Ecto neural progenitor cell (in vitro differentiated cells): ENCODE measurements around the gene MGLL.

Experiments used
- DNase-seq: peaks from one replicate; pipeline ENCODE4 v3.0.0-alpha.2; 2018; ENCODE audit warnings: low spot score

MGLL gene

GRCh38 chr3:127754411-127755304 lies 67.7 kb downstream of the MGLL start:
- no peak for DNase-seq

GRCh38 chr3:127753898-127754410 lies 68.4 kb downstream of the MGLL start:
- DNase-seq = no peak

DNA sequence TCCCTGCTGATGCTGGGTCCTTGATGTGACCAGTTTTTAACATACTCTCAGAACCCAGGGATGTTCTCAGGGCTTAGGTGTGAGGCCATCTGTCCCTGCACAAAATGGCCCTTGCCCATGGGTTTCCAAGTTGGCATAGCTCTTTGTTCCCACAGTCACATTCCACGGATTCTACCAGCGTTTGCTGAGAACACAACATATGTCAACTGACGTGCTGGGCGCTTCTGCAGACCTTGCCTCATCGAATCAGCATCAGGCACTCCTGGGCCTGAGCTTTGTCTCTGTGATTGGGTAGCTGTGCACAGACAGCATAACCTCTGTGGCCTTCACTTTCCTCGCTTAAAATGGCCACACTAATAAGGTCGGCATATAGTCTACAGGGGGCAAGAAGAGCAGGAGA lies 69.0 kb downstream of the MGLL start:
- no peak for DNase-seq

GRCh38 chr3:127751782-127752181 lies 70.5 kb downstream of the MGLL start:
- no peak for DNase-seq

GRCh38 chr3:127751163-127751621 lies 71.1 kb downstream of the MGLL start:
- no peak for DNase-seq

DNA sequence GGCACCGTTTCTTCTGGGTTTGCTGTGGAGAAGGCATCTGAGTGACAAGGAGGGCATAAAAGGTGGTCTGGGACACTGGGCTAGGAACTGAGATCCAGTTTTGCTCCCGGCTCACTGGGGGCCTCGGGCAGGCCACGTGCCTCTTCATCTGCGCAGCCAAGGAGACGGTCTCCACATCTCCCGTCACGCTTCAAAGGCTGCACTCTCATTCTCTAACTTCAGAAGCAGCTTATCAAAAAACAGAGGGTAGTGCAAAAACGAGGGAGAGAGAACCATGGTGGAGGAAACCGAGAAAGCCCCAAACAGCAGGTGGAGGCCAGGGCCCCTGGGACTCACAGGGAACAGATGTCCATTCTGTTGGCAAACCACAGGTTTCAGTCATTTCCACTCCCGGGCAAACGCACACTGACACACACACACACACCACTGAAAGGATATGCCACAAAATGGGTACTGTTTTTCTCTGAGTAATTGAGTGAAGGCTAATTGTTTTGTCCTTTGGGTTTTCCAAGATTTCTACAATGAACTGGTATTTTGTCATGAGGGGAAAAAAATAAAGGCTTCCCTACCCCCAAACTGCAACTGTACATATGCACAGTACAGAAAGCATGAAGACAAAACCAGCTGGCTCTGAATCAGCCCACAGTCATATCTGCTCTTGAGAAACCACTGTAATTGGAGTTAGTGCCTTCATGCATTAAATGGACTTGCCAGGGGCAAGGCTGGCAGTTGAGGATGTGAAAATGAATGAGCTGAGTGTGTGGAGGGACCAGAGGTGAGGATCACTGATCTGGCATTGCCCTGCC lies 71.9 kb downstream of the MGLL start:
- DNase-seq = no peak

DNA sequence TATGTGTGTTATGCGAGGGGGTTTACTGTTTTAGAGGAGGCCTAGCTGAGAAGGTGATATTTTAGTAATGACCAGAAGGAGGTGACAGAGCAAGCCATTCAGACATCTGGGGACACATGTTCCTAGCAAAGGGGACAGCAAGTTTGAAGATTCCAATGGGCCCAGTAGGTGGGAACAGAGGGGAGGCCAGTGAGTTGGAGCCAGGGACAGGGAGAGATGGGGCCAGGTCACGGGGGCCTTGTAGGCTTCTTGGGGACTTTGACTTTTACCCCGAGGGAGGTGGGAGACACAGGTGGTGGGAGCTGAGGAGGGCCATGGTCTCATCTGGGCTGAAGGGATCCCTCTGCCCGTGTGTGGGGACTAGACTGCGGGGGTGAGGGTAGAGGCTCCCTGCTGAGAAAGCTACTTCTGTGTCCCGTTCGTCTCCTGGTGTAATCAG lies 72.5 kb downstream of the MGLL start:
- no peak for DNase-seq

DNA sequence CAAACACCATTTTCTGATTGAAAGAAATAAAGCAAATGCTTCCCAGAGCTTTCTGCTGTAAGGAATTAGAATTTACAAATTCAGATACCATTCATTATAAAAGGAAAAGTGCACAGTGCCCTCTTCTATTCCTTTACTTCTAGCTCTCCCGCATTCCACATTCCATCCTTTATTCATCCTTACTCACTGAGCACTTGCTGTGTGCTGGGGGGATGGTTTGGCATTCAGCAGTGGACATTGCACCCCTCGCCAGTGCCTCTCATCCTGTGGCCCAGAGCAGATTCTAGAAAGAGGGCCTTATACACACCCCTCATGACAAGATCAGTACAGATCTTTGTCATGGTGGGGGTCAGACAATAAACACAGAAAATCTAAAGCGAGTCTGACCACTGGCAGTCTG lies 73.0 kb downstream of the MGLL start:
- DNase-seq = no peak

DNA sequence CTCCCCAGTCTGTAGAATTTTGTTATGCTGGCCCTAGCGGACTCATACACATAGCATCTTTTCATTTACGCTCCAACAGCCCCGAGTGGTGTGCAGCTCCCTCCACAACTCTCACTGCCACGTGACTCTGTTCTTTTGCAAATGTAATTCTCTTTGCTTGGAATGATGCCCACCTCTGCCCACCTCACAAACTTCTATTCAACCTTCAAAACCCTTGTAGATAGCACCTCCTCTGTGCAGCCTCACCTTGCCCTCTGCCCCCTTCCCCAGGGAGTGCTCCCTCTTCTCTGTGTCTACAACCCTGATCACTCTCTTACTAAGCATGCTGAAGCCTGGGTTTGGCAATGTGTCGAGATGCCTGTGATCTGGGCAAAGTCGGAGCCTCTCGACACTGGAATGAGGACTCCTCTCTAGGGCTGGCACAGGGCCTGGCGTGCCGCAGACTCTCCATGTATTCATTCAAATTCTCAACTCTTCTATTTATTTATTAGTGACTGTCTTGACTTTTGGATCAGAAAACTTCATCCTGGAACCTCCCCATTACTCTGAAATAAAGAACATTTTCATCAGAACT lies 73.5 kb downstream of the MGLL start:
- no peak for DNase-seq

DNA sequence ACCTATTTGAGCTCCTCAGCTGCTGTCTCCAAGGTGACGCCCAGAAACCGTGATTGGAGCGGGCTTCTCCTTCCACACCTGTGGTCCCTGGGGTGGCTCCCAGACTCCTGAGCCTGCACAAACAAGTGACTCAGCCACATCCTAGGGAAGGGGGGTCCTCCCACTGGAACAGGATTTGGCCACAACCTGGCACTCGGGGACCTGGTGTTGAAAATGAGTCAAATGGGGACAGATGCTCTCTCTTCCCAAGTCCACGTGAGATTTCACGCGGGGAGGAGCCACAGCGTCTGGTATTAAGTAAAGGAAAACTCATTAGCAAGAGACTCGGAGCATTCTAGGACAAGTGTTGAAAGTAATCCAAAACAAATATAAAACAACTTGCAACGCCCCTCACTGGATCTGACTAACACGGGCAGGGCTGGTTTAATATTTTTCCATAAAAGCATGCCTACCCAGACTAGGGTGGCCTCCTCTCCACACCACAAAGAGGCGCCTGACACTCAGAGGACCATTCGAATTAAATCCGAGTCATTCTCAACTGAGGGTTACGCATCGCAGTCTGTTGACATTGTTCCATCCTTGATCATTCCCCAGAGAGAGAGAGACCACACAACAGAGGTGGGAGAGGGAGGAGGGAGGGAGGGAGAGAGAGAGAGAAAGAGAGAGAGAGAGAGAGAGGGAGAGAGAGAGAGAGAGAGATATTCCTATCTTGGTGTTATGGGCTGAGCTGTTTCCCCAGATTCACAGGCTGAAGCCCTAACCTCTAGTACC lies 74.4 kb downstream of the MGLL start:
- no peak for DNase-seq

DNA sequence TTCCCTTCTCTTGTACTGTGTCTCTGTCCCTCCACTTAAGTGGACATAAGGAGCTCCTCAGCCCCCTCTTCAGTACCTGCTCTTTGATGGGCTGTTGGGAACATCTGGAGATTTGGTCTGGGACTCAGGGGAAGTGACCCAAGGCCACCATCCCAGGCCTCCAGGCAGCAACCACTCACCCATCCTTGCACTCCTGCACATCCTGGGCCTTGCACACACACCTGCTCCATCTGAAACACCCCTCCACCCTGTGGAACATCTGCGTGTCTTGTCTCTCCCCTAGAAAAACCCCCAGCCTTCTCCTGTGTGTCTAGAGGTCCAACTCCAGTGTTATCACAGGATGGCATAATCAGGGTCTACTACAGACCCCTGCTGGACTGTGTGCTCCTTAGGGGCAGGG lies 75.2 kb downstream of the MGLL start:
- DNase-seq = no peak

DNA sequence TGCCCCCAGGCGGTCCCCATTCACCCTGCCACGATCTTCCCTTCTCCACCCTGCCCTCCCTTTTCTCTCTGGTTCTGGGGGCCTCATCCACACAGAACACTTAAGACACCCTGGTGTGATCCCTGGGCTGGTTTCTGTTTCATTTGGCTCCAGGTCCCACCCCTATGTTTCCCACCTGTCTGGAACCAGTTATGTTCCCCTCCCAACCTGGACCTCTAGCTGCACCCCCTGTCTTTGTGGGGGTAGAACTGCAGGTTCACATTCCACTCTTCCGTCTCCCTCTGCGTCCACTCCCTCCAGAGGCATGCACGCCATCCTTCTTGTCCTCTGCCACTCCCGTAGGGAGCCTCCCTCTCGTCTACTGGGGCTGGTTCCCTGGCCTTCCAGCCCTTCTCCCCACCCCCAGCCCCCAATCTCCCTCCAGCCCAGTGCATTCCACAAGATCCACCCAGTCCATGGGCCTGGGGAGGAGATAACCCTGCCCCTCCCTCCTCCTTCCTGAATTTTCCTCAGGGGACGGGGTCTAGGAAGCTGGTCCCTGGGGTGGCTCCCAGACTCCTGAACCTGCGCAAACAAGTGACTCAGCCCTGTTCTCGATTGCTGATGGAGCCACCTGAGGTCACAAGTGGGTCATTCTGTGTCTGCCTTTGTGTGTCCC lies 75.8 kb downstream of the MGLL start:
- DNase-seq = no peak

GRCh38 chr3:127745656-127746399 lies 76.5 kb downstream of the MGLL start:
- DNase-seq = no peak

GRCh38 chr3:127744875-127745274 lies 77.4 kb downstream of the MGLL start:
- DNase-seq = no peak

DNA sequence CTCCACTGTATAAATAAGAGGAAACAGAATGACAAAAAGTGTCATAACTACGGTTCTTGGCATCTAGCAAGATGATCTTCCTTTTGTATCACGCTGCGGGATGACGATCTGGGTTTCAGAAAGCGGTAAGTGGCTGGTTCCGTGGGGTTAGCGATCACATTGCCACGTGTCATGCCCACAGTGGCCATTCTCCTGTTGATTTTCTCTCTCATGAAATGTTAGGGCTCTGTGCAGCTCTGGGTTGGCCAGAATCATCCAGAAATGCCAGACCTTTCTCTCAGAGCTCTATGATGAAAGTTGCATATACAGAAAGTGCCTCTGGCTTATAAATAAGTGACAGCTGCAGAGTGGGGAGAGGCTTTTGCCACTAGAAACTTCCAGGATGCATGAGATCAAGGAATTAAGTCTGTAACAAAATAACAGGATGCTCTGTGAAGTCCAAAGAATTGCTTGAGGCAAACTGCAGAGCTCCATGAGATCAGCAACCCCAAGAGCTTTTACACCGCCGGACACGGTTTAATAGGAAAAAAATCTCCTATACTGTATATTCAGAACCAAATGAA lies 78.0 kb downstream of the MGLL start:
- DNase-seq = no peak

DNA sequence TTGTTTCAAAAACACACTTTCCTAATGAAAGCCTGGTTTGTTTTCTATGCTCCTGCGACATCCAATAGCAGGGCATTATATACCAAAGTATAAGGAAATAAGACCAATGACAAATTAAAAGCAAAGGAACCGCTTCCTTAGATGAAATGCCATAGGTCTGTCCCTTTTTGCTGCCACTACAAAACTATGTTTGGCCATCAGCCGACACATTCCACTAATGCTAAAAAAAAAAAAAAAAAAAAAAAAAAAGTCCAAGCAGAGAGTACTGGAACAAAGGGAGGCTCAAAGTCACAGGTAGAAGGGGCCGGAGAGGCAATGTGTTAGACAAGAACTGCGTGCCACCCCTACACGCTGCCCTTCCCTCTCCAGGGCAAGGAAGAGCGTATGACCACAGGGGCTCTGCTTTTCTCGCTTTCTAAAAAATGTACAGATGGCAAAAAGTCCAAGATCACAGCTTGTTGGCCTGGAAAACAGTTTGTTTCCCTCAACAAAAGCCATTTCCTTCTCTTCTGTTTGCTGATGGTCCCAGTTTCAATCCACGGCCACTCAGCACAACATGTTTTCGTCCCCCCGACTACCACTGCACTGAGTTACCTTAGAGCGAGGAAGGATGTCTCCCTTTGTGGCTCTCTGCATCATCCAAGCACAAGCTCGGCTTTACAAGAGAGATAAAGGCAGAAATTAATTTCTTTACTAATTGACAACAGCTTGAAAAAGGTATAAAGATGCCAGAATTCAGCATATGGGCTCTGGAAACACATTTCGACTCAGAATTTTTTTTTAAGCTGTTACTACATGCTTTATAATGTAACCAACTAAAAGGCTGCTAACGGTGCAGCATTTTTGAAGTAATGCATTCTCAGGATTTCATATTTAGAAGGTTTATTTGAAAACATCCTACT lies 78.7 kb downstream of the MGLL start:
- no peak for DNase-seq

DNA sequence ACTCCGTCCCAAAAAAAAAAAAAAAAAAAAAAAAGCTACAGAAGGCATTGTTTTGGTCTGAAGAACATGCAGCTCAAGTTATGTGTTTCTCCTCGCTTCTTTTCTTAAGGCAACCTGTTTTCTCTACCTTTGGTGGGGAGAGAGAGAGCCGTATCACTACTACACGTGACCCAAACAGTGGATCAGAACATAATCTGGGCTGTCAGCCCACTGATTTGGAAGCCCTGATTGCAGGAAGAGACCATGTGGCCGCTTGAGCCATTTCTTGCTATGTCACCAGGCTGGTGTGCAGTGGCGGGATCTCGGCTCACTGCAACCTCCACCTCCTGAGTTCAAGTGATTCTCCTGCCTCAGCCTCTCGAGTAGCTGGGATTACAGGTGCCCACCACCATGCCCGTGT lies 79.7 kb downstream of the MGLL start:
- DNase-seq = no peak

DNA sequence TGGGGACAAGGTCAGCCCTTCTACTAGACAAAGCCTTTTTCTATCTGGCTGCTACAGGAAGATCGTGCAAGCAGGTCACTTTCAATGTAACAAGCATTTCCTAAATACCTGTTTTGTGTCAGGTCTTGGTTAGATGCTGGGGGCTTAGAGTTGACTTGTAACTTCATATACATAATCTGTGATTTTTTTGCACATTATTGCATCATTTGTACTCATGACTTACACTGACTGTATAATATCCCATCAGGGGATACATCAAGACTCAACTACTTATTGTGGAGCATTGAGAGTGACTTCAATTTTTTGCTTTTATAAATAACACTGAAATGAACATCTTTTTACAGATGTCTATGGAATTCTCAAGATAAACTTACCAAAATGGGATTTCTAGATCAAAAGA lies 80.6 kb downstream of the MGLL start:
- no peak for DNase-seq

GRCh38 chr3:127741246-127741645 lies 81.1 kb downstream of the MGLL start:
- DNase-seq = no peak
